Left renal cortex interstitium (tissue), 4 donors: ENCODE data around the gene SLC50A1. TPM values are rescaled to one million over a fixed set of nuclear protein-coding genes. Genes with fewer than 3 reads are reported as not detected.

Source experiments
- DNase-seq, 4 donors: peaks; one replicate each; pipeline ENCODE4 v3.0.0-alpha.2; 2013; ENCODE audit warnings: low read depth in 4 of 4, low spot score in 2 of 4, missing footprints in 1 of 4
- polyA plus RNA-seq, 4 donors: library from polyadenylated mRNA; unstranded; fragments of 120-200 nt; gene quantifications; one replicate each; pipeline ENCODE4 v1.2.1, GENCODE V29; 2013; ENCODE audit not compliant: insufficient read length in 4 of 4

SLC50A1 gene
- polyA plus RNA-seq, 4 donors: 51.5 to 61.1 (median 55.4) TPM

- no peak for DNase-seq
Observed at GRCh38 chr1:155182052-155182550, 46.4 kb downstream of the SLC50A1 start.

GRCh38 chr1:155183775-155184221 is 48.1 kb downstream of the SLC50A1 start:
- DNase-seq: no peak

- DNase-seq: no peak
Observed at GRCh38 chr1:155184351-155184811, 48.7 kb downstream of the SLC50A1 start.

GRCh38 chr1:155184835-155185782 is 49.5 kb downstream of the SLC50A1 start:
- no peak for DNase-seq

GRCh38 chr1:155185783-155186066 is 50.1 kb downstream of the SLC50A1 start:
- no peak for DNase-seq

GRCh38 chr1:155186067-155186793 is 50.6 kb downstream of the SLC50A1 start:
- no peak for DNase-seq

GRCh38 chr1:155186794-155187455 is 51.3 kb downstream of the SLC50A1 start:
- no peak for DNase-seq

- DNase-seq: no peak
Observed at GRCh38 chr1:155187456-155187891, 51.8 kb downstream of the SLC50A1 start.

- DNase-seq: no peak
Observed at GRCh38 chr1:155188268-155188667, 52.6 kb downstream of the SLC50A1 start.

Other genes starting within 250 kb of the SLC50A1 start
- 10 to 100 TPM; 36.4 to 48.0 (median 41.3) TPM for gene PMVK, start 199.1 kb upstream of the SLC50A1 start, polyA plus RNA-seq
- 10 to 100 TPM; 68.3 to 81.2 (median 73.6) TPM for gene PBXIP1, start 179.8 kb upstream of the SLC50A1 start, polyA plus RNA-seq
- gene PYGO2, start 174.1 kb upstream of the SLC50A1 start, polyA plus RNA-seq: 10 to 100 TPM; 41.4 to 51.2 (median 47.0) TPM
- gene SHC1, start 165.1 kb upstream of the SLC50A1 start, polyA plus RNA-seq: 10 to 100 TPM; 71.9 to 91.5 (median 80.8) TPM
- gene CKS1B, start 161.2 kb upstream of the SLC50A1 start, polyA plus RNA-seq: 10 to 100 TPM; 82.3 to 99.0 (median 91.8) TPM
- gene FLAD1, start 152.5 kb upstream of the SLC50A1 start, polyA plus RNA-seq: 10 to 100 TPM; 27.4 to 38.7 (median 32.6) TPM
- 1 to 10 TPM in 1 of 4 donors, under 1 TPM in 3; 0.27 to 1.4 (median 0.60) TPM for gene LENEP, start 142.3 kb upstream of the SLC50A1 start, polyA plus RNA-seq
- gene ZBTB7B, start 133.1 kb upstream of the SLC50A1 start, polyA plus RNA-seq: 10 to 100 TPM; 11.8 to 17.9 (median 15.4) TPM
- gene DCST2, start 102.1 kb upstream of the SLC50A1 start, polyA plus RNA-seq: 1 to 10 TPM; 1.1 to 2.5 (median 1.9) TPM
- under 1 TPM; 0.14 to 0.44 (median 0.35) TPM for gene DCST1, start 102.0 kb upstream of the SLC50A1 start, polyA plus RNA-seq
- 10 to 100 TPM; 36.7 to 55.8 (median 55.4) TPM for gene ADAM15, start 84.5 kb upstream of the SLC50A1 start, polyA plus RNA-seq
- gene EFNA4, start 72.1 kb upstream of the SLC50A1 start, polyA plus RNA-seq: 10 to 100 TPM; 18.1 to 24.5 (median 21.3) TPM
- gene EFNA3, start 57.0 kb upstream of the SLC50A1 start, polyA plus RNA-seq: 1 to 10 TPM; 4.9 to 9.4 (median 6.7) TPM
- 10 to 100 TPM; 58.7 to 76.2 (median 70.8) TPM for gene EFNA1, start 8.0 kb upstream of the SLC50A1 start, polyA plus RNA-seq
- 10 to 100 TPM; 31.3 to 64.7 (median 45.2) TPM for gene DPM3, start 4.7 kb downstream of the SLC50A1 start, polyA plus RNA-seq
- gene KRTCAP2, start 37.5 kb downstream of the SLC50A1 start, polyA plus RNA-seq: 100 to 1,000 TPM; 124 to 166 (median 137) TPM
- gene TRIM46, start 38.0 kb downstream of the SLC50A1 start, polyA plus RNA-seq: 1 to 10 TPM; 2.7 to 6.4 (median 4.9) TPM
- gene THBS3, start 72.0 kb downstream of the SLC50A1 start, polyA plus RNA-seq: 10 to 100 TPM; 26.3 to 54.2 (median 37.5) TPM
- 10 to 100 TPM; 38.3 to 49.0 (median 44.8) TPM for gene MTX1, start 72.8 kb downstream of the SLC50A1 start, polyA plus RNA-seq
- 10 to 100 TPM; 18.7 to 34.5 (median 28.5) TPM for gene ENTREP3, start 119.6 kb downstream of the SLC50A1 start, polyA plus RNA-seq
- 10 to 100 TPM; 58.8 to 71.7 (median 63.7) TPM for gene SCAMP3, start 126.5 kb downstream of the SLC50A1 start, polyA plus RNA-seq
- 10 to 100 TPM; 63.7 to 96.6 (median 80.8) TPM for gene CLK2, start 137.7 kb downstream of the SLC50A1 start, polyA plus RNA-seq
- 10 to 100 TPM in 2 of 4 donors, 1 to 10 TPM in 2; 7.0 to 14.6 (median 11.2) TPM for gene HCN3, start 141.6 kb downstream of the SLC50A1 start, polyA plus RNA-seq
- gene PKLR, start 165.6 kb downstream of the SLC50A1 start, polyA plus RNA-seq: 1 to 10 TPM; 5.4 to 9.3 (median 8.7) TPM
- 100 to 1,000 TPM; 175 to 189 (median 181) TPM for gene FDPS, start 173.0 kb downstream of the SLC50A1 start, polyA plus RNA-seq
- gene RUSC1, start 185.0 kb downstream of the SLC50A1 start, polyA plus RNA-seq: 10 to 100 TPM; 30.3 to 43.0 (median 38.6) TPM